Panc1 (cell line): Measurements from ENCODE around the gene MTA3.

Source experiments
- CTCF ChIP-seq: fragments of 450-650 bp; IDR thresholded peaks from 2 replicates; pipeline ENCODE4 v1.5.1; 2017; ENCODE audit warnings: mild to moderate bottlenecking
- POLR2AphosphoS5 ChIP-seq: IDR thresholded peaks from 2 replicates; pipeline ENCODE4 v1.6.1; 2012; ENCODE audit warnings: mild to moderate bottlenecking, low read depth, low read length, moderate library complexity
- REST ChIP-seq, 2 experiments: IDR thresholded peaks; 2 replicates each; pipeline ENCODE4 v1.6.1; 2011 to 2012; ENCODE audit warnings: low read depth in 2 of 2, control low read depth in 1 of 2, low read length in 1 of 2, mild to moderate bottlenecking in 1 of 2, moderate library complexity in 1 of 2; ENCODE audit not compliant: insufficient read depth in 1 of 2
- SIN3A ChIP-seq: IDR thresholded peaks from 2 replicates; pipeline ENCODE4 v1.6.1; 2012; ENCODE audit warnings: low read depth, mild to moderate bottlenecking, low read length, moderate library complexity, borderline replicate concordance; ENCODE audit not compliant: insufficient read depth
- TCF7L2 ChIP-seq: IDR thresholded peaks from 2 replicates; pipeline ENCODE4 v1.6.1; 2011; ENCODE audit warnings: mild to moderate bottlenecking, low read depth, low read length, inconsistent platforms

DNA sequence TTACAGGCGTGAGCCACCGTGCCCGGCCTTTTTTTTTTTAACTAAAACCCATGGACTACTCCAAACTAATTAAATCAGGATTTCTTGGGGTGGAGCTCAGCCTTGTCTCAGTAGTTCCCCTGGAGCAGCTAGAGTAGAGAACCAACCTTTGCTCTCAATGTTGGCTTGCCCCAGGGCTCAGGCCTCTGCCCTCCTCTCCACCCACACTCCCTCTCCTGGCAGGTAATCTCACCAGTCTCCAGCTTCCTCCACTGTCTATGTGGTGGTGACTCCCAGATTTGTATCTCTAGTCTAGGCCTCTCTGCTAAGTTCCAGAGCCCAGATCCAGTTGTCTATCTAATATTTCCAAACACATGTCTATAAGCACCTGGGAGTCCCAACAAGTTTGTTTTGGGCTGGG, 9.6 kb upstream of the MTA3 start:
- TF ChIP-seq CTCF (no peak), POLR2AphosphoS5 (no peak), TCF7L2 (no peak), SIN3A (no peak), REST (IDR thresholded peaks at IDR 0.05; ENCODE audit: insufficient read depth in 1 of 2, low read depth in 2 of 2, low read length in 1 of 2) (no peak)
